GM21619 (cell line): ENCODE measurements around the gene CADM1.

Source experiments
- ATAC-seq: cut with Tn5 transposase; IDR thresholded peaks from one replicate; pipeline ENCODE4 v1.9.1; 2021; ENCODE audit not compliant: unreplicated experiment

CADM1 gene

GRCh38 chr11:115132436-115133228 is 371.6 kb downstream of the CADM1 start:
- no peak for ATAC-seq

- no peak for ATAC-seq
These were observed 374.5 kb downstream of the CADM1 start for GRCh38 chr11:115129473-115130289.

GRCh38 chr11:115128226-115128625 is 376.0 kb downstream of the CADM1 start:
- no peak for ATAC-seq

DNA sequence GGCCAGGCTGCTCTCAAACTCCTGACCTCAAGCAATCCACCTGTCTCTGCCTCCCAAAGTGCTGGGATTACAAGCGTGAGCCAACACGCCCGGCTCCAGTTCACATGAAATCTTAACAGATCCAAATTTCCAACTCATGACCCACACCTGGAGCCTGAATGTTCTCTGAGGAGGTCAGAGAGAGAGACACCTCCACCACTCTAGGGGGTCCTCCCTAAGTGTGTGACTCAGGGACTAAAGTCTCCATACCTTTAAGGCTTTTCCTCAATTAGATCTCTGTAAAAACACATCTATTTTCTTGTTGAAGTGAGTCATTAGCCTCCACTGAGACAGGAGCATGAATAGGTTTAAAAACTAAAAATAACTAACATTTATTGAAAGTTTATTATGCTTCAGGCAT is 376.4 kb downstream of the CADM1 start:
- no peak for ATAC-seq

DNA sequence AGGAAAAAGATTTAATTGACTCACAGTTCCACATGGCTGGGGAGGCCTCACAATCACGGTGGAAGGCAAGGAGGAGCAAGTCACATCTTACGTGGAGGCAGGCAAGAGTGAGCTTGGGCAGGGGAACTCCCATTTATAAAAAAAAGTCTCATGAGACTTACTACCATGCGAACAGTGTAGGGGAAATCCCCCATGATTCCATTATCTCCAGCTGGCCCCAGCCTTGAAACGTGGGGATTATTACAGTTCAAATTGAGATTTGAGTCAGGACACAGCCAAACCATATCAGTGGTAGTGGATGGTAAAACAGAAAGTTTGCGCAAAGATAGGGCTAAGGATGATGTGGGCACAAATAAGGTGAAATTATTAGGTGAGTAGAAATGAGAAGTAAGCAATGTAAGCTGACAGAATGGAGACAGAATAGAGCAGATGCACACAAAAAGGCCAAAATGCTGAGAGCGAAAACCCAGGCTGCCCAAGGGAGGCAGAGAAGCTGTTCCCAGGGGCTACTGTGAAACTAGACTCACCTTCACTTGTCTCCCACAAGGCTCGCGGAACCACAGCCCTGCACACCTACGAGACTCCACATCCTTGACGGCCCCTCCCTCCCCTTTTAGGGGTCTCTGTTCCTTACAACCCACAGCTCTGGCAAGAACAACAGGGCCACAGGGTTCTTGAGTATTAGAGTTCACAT is 377.6 kb downstream of the CADM1 start:
- peak; percentile 87 for ATAC-seq

GRCh38 chr11:115126092-115126491 is 378.1 kb downstream of the CADM1 start:
- peak; percentile 17 for ATAC-seq

DNA sequence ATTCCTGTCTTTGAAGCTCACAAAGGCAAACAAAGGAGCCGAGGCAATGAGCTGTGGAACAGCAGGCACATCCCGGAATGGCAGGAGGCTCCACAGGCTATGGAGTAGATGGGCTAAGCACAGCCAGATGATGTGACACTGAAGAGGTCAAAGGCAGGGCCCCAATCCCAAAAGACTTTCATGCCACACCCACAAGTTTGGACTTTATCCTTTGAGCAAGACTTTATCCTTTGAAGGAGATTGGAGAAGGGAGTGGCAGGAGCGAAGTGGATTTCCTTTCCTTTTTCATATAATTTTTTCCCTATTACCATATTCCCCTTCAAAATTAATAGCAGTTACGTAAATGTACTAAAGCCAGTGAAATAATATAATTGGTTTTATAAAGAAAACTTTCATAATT is 379.4 kb downstream of the CADM1 start:
- ATAC-seq = no peak

DNA sequence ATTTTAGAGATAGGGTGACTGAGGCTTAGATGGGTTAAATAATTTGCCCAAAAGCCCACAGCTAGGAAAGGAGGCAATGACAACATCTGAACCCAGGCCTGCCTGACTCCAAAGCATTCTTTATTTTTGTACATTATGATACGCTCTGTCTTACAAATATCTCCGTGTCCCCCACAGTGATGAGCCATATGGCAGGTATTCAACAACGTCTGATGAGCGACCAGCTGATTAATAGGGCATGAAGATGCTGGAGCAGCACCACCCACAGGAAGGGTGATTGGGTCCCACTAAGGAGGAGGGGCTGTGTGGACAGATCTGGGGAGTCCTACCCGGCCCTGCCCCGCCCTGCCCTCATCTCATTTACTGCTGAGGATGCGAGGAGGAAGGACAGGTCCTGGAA is 380.6 kb downstream of the CADM1 start:
- no peak for ATAC-seq

DNA sequence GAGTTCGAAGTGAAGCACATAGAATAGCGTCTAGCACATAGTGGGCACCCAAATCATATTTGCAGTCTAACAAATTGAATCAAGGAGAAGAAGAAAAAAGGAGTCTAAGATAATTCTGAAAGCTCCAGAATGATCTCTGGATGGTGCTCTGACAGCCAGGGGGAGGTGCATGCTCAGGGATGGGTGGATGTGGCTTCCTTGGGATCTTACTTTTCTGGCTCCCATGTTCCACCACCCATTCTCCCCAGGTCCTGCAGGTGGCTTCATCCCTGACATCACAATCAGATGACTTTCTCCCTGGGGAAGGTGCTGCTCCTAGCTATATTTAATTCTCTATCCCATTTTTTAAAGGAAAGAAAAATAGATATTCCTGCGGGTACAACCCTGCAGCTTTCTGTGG is 381.9 kb downstream of the CADM1 start:
- ATAC-seq = no peak
